ENCODE measurements around the gene SEC63.
"Not testable (repeated sequence)": the region's sequence is repeated elsewhere in the genome, so short reads cannot be mapped to it uniquely, and the experiment has no call there.

SEC63 gene

GRCh38 chr6:107972413-107973096, 14.5 kb upstream of the SEC63 start:
- no peak for DNase-seq (ENCODE audit: low read depth in 1 of 2, low spot score in 1 of 2)

DNA sequence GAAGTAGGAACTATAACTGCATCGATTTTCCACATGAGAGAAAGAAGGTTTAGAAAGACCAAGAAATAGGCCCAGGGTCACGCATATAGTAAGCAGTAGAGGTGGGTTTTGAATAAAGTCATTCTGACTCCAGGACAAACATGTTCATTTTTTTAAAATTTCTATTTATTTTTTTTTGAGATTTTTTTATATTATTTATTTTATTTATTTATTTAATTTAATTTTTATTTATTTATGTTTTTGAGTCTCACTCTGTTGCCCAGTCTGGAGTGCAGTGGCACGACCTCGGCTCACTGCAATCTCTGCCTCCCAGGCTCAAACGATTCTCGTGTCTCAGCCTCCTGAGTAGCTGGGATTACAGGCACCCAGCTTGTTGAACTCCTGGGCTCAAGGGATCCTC, 13.2 kb upstream of the SEC63 start:
- no peak for DNase-seq (ENCODE audit: low read depth in 1 of 2, low spot score in 1 of 2)

- no peak for DNase-seq (ENCODE audit: low read depth in 1 of 2, low spot score in 1 of 2)
Observed at GRCh38 chr6:107970255-107970654, 12.2 kb upstream of the SEC63 start.

DNA sequence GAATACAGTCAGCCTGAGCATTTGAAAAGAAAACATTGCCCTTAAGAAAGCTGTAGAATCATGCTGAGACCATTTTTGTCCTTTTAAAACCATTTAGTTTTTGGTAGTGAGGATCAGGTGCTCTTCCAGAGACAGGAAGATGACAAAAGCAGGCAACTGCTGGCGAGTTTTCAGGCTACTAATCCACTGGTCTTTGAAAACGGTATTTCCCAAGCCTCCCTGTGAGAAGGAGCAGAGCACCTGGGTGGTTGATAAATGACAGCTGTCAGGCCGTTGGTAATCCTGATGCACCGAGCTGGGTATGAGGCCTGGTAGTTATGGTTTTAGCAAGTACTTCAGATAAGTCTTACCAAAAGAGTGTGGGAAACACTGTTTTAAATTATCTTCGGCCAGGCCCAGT, 10.1 kb upstream of the SEC63 start:
- DNase-seq (ENCODE audit: low read depth in 1 of 2, low spot score in 1 of 2) = no peak

GRCh38 chr6:107965746-107966145, 7.7 kb upstream of the SEC63 start:
- no peak for DNase-seq (ENCODE audit: low read depth in 1 of 2, low spot score in 1 of 2)

DNA sequence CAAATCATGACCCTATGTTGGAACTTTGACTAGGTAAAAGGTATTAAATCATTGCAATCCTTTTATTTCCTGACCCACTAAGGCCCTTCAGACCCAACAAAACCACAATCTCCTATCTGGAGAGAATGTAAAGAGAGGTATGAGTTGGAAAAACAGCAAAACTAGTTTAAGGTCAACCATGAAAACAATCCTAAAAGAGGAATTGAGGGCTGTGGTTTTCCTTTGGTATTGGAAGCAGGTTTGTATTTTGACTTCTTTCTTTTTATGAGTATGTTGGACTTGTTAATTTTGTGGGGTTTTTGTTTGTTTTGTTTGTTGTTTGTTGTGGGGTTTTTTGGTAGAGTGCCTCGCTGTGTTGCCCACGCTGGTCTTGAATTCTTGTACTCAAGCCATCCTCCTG, 4.7 kb upstream of the SEC63 start:
- DNase-seq (ENCODE audit: low read depth in 1 of 2, low spot score in 1 of 2) = no peak

DNA sequence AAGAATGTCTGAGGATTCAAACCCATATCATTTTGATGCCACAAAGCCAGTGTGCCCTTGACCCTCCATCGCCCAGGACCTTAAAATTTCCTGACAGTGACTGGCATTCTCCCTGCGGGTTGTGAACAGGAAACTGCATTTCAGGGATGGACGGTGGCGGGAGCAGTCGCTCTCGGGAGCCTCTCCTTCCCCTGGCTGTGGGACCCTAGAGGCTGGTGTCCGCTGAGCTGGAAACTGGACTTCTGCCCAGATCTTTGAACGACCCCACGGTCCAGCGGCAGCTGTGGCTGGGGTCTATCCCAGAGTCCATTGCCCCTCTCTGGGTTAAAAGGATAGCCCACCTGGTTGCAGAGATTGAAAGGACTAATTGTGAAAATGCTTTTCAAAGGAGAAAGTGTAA, 1.4 kb upstream of the SEC63 start:
- DNase-seq (ENCODE audit: low read depth in 1 of 2, low spot score in 1 of 2) = no peak

GRCh38 chr6:107958689-107959362, 818 bp upstream of the SEC63 start:
- not testable (repeated sequence) for DNase-seq (ENCODE audit: low read depth in 1 of 2, low spot score in 1 of 2)

DNA sequence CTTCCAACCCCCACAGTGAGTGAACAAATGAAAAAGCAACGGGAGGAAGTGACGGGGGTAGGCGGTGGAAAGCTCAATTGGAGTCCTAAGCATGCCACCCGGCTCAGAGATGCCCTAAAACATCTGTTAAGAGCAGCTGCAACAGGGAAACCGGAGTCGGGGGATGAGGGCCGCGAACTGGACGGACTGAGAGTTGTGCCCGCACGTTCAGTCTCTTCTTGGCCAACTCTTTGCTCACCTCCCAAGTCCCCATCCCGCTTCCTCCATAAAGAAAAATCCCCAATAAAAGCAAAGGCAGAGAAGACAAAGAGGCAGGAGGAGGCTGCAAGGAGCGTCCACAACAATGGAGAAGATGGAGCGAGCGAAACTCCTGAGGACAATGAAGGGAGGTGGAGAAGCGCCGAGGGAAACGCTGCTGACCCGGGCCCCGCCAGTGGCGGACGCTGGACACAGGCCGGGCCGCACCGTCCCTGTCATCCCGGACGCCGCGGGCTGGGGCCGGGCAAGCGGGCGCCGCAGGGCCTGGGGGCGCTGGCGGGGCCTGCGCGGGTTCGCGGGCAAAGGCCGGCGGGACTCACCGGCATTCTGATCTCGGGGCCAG, 600 bp downstream of the SEC63 start:
- DNase-seq (ENCODE audit: low read depth in 1 of 2, low spot score in 1 of 2) = peak; percentile 22 to 34

- no peak for DNase-seq (ENCODE audit: low read depth in 1 of 2, low spot score in 1 of 2)
Observed at GRCh38 chr6:107956586-107957307, 1.3 kb downstream of the SEC63 start.

DNA sequence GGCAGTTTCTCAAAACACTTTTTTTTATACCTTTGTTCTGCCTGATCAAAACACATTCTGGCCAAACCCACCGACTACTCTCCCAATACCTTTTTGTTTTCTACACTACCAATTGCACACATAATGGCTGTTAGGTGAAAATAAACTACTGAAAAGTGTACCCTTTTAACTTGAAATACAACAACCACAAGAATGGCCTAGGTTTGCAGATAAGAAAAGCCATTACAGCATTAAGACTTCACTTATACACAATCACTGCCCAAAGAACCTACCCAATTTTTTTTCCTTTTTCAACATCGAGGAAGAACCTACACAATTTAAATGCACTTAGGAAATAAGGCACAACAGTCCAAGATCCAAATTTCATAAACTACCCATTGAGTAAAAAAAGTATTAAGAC, 1.8 kb downstream of the SEC63 start:
- no peak for DNase-seq (ENCODE audit: low read depth in 1 of 2, low spot score in 1 of 2)

- DNase-seq (ENCODE audit: low read depth in 1 of 2, low spot score in 1 of 2) = not testable (repeated sequence)
Observed at GRCh38 chr6:107953858-107954414, 4.1 kb downstream of the SEC63 start.

DNA sequence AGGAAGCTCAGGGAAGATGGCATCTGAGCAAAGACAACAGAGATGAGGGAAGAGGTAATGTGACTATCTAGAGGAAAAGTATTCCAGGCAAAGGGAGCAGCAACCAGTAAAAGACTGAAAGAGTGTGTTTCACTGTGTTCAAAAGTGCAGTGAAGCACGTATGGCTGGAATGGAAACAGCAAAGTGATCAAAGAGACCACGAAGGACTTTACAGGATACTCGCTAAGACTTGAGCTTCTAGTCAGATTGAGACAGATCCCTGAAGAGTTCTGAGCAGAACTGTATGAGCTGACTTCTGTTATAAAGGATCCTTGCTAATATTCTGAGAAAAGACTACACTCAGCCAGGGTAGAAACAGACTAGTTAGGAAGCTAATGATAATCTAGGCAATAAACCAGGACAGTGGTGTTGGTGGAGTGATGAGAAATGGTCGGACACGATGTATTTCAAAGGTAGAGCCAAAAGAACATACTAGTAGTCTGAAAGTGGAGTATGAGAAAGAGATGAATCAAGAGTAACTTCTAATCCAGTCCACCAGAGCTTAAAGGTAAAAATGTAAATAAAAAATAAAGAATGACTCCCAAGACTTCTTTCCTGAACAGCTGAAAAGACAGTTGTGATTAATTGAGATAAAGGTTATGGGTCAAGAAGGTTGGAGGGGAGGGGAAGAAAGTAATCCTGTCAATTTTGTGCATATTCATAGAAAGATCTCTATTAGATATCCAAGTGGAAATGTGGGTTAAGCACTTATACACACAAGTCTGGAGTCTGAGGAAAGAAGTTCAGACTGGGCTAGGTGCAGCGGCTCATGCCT, 14.2 kb downstream of the SEC63 start:
- DNase-seq (ENCODE audit: low read depth in 1 of 2, low spot score in 1 of 2) = no peak

GRCh38 chr6:107942142-107942541, 15.9 kb downstream of the SEC63 start:
- DNase-seq (ENCODE audit: low read depth in 1 of 2, low spot score in 1 of 2) = no peak

DNA sequence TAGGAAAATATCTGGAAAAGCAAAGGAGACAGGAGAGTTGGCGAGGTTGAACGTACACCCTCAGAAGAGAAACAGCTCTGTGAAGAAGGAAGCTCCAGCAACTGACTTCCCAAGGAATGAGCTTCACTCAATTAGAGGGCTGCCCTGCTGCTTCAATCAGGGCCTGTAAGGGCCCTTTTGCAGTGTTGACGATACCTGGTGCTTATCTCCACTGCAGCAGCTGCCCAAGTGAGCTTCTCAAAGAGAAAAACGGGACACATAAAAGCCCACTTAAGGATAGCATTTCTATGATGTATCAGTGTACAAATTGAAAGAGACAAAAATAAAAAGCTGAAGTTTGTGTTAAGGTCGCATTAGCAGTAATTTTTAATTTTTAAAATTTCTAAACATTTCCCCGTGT, 16.4 kb downstream of the SEC63 start:
- DNase-seq (ENCODE audit: low read depth in 1 of 2, low spot score in 1 of 2) = no peak

- no peak for DNase-seq (ENCODE audit: low read depth in 1 of 2, low spot score in 1 of 2)
Observed at GRCh38 chr6:107941199-107941598, 16.8 kb downstream of the SEC63 start.

DNA sequence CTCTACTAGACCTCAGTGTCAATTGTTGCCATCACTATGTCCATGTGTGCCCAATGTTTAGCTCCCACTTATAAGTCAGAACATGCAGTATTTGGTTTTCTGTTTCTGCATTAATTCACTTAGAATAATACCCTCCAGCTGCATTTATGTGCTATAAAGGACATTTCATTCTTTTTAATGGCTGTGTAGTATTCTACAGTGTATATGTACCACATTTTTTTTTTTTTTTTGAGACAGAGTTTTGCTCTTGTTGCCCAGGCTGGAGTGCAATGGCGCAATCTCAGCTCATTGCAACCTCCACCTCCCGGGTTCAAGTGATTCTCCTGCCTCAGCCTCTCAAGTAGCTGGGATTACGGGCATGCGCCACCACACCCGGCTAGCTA, 21.1 kb downstream of the SEC63 start:
- DNase-seq (ENCODE audit: low read depth in 1 of 2, low spot score in 1 of 2) = not testable (repeated sequence)

DNA sequence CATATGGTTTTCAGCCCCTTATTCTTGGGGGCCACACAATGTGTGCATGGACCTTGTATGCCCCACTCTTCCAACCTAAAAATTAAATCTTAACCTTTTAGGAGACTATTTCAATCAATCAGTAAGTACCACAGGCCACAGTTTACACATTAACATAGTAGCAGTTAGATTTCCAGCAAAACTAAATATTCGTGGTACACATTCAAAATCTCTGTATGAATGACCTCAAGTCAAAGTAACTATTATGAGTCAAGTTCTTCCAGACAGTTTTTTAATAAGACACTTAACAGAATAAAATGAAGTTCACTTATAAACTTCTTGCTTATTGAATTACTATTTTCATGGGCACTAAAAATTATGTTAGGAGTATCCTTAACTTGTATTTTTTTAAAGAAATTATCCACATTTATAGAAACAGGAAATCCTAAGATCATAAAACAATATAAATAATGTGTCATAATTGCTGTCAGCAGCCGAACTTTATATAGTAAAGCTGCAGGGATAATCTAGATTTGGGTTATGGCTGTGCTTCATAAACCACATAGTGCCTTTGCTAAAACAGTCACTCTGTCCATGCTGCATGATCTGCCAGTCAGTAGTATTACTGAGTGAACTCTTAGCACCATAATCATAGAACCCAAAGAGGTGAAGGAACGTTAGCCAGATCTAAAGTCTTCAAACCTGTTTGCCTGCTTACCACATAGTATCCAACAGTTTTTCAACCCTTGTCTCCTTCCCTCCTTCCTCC, 21.7 kb downstream of the SEC63 start:
- DNase-seq (ENCODE audit: low read depth in 1 of 2, low spot score in 1 of 2) = no peak

- DNase-seq (ENCODE audit: low read depth in 1 of 2, low spot score in 1 of 2) = not testable (repeated sequence)
Observed at GRCh38 chr6:107934229-107934628, 23.8 kb downstream of the SEC63 start.

- no peak for DNase-seq (ENCODE audit: low read depth in 1 of 2, low spot score in 1 of 2)
Observed at GRCh38 chr6:107932580-107932979, 25.4 kb downstream of the SEC63 start.
